GM15510 (cell line): Measurements from ENCODE around the gene LETM1.

ENCODE experiments used
- POLR2A ChIP-seq: IDR thresholded peaks from 3 replicates; pipeline ENCODE4 v1.6.1; 2011; ENCODE audit warnings: borderline replicate concordance; ENCODE audit not compliant: insufficient read length; ENCODE audit errors: extremely low read depth

LETM1 gene

DNA sequence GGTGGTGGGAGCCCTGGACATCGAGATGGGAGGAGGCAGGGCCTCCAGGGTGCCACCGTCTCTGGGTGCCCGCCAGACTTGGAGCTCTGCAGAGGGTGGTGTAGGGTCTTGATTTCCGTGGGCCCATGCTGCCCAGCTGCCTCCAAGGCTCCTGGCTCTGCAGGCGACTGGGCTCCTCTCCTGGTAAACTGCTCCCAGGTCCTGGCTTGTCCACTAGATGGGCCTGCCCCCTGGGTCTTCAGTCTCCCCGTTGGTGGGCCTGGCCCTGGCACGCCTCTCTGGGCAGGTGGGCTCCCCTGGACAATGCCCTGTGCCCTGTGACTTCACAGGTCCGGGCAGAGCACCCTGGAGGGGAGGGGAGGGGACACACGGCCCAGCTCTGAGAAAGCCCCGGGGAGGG, 55.2 kb downstream of the LETM1 start:
- no peak for TF ChIP-seq POLR2A

DNA sequence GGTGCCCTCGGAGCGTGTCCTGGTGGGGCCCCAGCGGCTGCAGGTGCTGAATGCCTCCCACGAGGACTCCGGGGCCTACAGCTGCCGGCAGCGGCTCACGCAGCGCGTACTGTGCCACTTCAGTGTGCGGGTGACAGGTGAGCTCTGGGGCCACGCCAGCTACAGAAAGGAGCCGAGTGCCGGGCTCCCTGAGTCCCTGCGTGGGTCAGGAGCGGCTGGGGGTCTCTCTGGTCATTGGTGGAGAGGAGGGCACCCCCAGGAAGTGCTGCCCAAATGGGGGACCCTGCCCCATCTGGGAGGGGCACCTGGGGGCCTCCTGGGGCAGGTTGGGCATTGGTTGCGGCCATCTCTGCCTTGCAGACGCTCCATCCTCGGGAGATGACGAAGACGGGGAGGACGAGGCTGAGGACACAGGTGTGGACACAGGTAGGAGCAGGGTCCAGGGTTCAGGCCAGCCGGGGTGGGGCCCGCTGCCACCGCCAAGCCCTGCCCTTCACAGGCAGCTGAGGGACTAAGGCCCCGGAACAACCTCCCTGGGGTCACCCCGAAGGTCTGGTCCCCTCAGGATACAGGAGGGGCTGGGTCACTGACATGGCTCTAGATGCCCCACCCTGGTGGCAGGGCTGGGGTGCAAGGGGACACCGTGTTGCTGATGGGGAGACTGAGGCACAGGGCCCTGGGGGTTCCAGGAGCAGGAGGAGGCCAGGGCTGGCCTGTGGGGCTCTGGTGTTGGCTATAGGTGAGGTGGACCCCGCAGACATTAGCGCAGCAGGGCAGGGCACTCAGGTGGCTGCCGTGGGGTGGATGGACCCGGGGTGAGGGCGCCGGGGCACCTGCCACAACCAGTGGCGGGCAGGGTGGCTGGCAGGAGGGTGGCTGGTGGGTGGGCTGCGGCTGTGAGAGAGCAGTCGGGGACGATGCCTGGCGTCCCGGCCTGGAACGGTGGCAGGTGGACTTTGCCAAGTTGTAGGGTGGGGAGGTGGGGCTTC, 56.3 kb downstream of the LETM1 start:
- TF ChIP-seq POLR2A: no peak

DNA sequence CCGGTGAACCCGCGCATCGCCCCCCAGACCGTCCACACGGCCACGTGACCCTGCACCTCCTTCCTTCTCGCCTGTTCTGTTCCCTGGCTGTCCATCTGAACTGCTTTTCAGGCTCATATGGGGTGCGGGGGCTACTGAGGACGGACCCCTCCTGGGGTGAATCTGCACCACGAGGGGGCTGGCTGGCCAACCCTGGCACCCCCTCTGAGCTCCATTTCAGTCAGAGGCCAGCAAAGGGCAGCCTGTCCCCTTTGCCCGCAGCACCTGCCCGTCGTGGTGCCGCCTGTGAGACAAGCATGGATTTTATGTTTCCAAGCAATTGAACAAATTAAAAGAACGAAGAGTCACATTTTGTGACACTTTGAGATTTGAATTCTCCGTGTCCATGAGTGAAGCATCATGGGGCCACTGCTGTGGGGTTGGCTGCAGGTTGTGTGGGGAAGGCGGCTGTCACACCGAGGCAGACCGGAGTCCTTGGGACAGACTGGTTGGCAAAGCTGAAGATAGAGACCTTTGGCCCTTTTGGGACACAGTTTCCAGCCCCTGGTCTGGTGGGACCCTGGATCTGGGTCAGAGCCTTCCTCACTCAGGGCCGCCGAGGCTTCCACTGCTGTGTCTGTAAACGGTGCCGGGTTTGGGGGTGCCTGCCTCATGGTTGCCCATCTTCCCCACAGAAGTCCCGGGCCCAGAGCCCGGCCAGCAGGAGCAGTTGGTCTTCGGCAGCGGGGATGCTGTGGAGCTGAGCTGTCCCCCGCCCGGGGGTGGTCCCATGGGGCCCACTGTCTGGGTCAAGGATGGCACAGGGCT, 57.2 kb downstream of the LETM1 start:
- TF ChIP-seq POLR2A: no peak

DNA sequence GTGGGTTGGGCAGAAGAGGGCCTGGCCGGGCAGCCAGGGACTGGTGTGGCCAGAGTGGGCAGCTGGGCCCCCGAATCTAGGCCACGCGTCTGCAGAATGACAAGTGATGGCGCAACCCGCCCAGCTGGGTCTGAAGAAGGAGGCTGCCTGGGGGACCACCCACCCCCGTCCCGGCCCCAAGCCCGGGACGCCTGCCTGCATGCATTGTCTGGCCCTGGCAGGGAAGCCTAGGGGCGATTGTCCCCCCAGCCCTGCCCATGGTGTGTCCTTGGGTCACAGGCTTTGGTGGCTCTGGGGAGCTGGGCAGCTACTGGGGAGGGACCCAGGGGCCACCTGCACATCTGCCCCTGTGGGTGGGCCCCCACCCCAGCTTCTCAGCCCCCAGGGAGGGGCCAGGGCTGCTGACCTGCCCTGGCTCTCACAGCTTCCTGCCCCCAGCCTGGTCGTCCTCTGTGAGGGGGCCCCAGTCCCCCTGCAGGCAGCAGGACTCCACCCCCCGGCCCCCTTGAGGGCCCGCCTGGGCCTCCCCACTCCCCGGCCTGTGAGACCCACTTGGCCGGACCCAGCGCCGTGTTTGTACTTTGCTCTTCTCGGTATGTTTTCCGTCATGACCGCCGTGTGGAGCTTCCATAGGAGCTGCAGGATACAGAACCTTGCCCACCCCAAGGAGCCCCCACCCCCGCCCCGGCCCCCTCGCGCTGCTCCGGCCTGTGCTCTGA, 57.9 kb downstream of the LETM1 start:
- no peak for TF ChIP-seq POLR2A

DNA sequence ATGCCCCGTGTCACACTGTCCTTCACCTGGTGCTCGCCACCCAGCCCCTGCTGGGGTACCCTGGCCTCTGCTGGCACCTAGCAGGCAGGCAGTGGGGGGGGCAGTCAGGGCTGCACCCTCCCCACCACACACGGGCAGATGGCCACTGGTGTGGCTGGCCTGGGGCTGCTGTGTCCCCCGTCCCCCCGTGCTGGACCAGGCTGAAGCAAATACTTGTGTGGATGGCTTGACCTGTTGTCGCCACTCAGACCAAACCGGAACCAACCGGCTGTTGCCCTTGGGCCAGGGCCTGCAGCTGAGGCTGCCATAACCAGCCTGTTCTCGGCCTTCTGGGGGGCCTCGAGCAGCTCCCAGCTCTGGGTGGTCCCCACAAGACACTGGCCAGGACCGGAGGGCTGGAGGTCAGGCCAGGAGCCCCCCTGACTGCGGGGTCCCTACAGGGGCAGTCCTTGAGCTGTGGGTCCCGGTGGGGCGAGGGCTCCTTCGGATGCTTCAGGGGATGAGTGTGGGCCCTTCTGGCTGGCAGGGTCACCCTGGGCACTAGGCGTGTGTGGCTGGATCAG, 58.6 kb downstream of the LETM1 start:
- TF ChIP-seq POLR2A: no peak

DNA sequence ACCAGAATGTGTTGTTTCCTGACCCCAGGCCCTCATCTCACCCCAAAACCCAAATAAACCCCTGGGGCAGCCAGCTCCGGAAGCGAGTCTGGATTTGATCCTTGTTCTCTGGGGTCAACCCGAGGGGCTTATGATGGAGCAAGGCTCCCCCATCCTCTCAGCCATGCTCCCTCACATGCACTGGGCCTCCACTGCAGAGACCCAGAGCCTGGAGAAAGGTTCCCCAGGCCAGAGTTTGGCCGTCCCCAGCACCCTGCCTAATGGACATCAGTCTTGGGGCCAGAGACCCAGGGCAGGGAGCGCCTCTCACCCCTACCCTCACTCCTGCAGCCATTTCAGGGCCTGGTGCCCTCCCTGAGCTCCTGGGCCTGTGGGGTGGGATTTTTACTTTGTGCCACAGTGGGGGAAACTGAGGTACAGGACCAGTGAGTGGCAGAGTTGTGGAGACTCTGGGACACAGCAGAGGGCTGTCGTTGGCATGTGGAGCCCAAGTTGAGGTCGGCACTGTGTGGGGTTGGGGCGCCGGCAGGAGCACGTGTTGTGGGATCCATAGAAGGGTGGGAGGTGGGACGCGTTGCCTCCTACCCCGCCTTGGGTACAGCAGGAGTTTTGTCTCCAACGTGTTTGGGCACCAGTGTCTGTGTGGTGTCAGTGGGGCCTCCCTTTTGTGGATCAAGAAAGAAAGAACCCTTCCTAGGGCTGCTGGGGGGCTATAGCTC, 59.3 kb downstream of the LETM1 start:
- TF ChIP-seq POLR2A: no peak

DNA sequence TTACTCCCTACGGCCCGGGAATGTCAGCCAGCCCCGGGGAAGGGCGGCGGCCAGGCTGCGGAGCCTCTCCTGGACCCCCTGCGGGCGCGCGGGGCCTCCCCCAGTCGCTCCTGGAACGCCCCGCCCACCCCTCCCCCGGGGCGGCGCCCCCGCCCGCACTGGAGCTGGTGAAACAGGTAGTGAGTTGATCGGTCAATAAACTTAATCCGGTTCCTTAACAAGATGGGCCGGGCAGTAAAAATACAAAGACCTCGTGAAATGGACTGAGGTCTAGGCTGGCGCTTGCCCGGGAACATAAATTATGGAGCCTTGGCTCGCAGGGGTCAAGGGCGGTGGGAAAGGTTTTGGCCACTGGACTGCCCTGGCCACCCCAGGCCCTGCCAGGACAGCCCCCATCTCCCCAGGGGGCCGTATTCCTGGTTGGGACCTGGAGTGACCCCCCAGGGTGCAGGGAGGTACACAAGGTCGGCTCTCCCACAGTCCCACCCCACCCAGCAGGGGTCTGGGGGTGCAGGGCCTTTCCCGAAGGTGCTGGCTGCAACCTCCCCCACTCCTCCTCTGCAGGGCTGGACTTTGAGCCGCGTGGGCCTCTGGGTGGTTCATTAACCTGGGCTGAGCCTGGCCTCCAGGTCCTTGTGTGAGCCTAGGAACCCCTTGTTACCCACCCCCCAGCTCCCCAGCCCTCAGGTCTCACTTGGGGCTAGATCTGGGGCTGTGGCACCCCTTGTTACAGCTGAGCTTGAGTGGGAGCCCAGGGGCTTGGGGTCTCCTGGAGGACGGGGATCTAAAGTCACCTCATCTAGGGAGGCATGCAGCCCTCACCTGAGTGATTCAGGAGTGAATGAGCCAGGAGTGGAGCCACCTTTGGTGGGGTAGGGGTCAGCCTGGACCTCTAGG, 60.4 kb downstream of the LETM1 start:
- TF ChIP-seq POLR2A: no peak

DNA sequence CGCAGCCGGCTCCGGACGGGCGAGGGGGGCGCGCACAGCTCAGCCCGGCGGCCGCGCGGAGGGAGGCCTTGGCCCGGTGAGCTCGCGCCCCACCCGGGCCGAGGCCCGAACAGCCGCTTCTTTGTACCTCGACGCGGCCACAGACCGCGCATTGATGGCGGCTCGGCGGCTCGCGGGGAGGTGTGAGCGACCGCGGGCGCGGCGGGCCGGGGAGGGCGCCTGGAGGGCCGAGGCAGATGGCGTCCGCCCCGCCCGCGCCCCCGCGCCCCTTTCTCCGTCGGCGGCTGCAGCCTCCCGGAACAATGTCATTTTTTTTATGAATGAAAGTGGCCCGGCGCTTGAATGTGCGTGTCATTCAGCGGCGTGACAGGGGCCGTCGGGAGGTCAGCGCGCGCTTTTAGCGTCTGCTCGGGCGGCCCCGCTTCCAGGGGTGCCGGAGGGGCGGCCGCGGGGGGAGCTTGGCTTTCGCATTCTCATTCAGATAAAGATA, 61.1 kb downstream of the LETM1 start:
- no peak for TF ChIP-seq POLR2A

DNA sequence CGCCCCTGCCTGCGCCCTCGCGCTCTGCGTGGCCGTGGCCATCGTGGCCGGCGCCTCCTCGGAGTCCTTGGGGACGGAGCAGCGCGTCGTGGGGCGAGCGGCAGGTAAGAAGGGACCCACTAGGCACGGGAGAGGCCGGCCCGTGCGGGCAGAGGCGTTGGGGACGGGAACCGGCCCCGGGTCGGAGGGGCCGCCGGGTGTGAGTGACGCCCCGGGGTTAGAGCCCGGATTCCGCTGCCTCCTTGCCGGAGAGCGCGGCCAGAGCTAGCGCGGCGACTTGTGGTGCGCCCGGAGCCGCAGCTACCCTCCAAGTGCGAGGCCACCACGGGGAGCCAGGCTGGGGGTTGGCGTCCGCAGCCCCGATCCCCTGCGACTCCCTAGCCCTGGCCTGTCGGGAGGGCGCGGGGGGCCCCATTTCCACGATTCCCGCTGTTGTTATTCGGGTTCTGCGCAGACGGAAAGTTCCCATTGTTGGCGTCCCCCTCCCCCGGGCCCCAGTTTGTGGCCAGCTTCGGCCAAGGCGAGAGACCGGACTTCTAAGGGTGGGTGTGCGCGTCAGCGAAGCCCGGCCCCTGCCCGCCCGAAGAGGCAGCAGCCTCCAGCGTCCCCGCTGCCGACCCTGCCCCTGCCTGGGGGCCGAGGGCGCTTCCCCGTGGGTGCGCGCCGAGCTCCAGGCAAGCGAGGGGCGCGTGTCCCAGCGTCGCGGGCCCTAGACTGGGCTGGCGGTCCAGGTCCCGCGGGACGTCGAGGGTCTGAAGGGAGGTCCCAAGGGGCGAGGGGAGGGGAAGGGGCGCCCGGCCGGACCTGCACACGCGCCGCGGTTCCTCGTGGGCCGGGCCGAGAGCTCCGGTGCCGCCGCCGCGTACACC, 61.8 kb downstream of the LETM1 start:
- no peak for TF ChIP-seq POLR2A

DNA sequence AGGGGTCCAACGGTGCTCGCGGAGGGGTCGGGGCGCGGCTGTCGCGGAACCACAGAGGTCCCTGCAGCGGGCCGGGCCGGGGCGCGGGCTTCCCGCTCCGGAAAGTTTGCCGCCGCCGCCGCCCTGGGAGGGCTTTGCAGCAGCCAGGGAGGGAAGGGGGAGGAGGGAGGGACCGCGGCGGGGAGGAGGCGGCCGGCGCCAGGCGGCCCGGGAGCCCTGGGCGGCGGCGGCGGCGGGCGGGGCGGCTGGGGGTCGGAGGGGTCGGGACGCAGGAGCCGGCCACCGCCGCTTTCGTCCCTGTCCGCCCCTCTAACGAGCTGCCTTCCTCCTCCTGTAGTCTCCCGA, 62.5 kb downstream of the LETM1 start:
- no peak for TF ChIP-seq POLR2A

DNA sequence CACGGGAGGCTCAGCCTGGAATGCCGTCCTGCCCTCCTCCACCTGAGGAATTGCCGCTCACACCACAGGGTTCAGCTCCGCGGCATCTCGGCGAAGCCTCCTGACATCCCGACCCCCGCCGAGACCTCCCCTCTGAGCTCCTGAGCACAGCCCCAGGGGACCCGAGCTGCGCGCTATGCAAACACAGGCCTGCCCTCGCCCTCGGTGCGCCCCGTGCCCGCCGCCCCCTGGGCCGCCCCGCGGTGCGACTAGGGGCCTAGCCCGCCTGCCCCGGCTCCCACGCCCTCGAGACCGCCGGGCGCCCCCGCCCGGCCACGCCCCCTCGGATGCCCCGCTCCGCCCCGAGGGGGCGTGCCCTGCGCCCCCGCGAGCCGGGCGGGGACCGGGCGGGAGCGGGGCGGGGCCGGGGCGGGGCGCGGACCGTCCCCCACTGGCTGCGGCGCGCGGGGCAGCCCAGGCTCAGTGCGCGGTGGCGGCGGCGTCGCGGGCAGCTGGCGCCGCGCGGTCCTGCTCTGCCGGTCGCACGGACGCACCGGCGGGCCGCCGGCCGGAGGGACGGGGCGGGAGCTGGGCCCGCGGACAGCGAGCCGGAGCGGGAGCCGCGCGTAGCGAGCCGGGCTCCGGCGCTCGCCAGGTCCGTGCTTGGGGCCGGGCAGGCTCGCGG, 63.0 kb downstream of the LETM1 start, which contains the start of gene FGFR3:
Gene FGFR3, plus strand, starts transcription at position 462 of the 664 bp plus-strand sequence. CDS start 642 bp downstream, outside the sequence.
- TF ChIP-seq POLR2A: no peak
